Ishikawa (cell line): Measurements from ENCODE around the gene AUTS2.

ENCODE experiments used
- CEBPB ChIP-seq: IDR thresholded peaks from 2 replicates; pipeline ENCODE4 v1.6.1; 2012
- EGR1 ChIP-seq: IDR thresholded peaks from 2 replicates; pipeline ENCODE4 v1.6.1; 2012
- EP300 ChIP-seq: IDR thresholded peaks from 2 replicates; pipeline ENCODE4 v1.6.1; 2012; ENCODE audit warnings: borderline replicate concordance
- MAX ChIP-seq: IDR thresholded peaks from 2 replicates; pipeline ENCODE4 v1.6.1; 2012
- NFIC ChIP-seq: IDR thresholded peaks from 2 replicates; pipeline ENCODE4 v1.6.1; 2012
- RAD21 ChIP-seq: IDR thresholded peaks from 2 replicates; pipeline ENCODE4 v1.6.1; 2012; ENCODE audit warnings: low read depth
- REST ChIP-seq: IDR thresholded peaks from 2 replicates; pipeline ENCODE4 v1.6.1; 2012; ENCODE audit warnings: low read depth, mild to moderate bottlenecking
- TAF1 ChIP-seq: IDR thresholded peaks from 2 replicates; pipeline ENCODE4 v1.6.1; 2012; ENCODE audit warnings: low read depth, mild to moderate bottlenecking
- TCF12 ChIP-seq: IDR thresholded peaks from 2 replicates; pipeline ENCODE4 v1.6.1; 2012; ENCODE audit warnings: low read depth
- TEAD4 ChIP-seq: IDR thresholded peaks from 2 replicates; pipeline ENCODE4 v1.6.1; 2012
- USF1 ChIP-seq: IDR thresholded peaks from 2 replicates; pipeline ENCODE4 v1.6.1; 2012
- YY1 ChIP-seq: IDR thresholded peaks from 2 replicates; pipeline ENCODE4 v1.6.1; 2012; ENCODE audit warnings: low read depth
- ZBTB7A ChIP-seq: IDR thresholded peaks from 2 replicates; pipeline ENCODE4 v1.6.1; 2012; ENCODE audit warnings: low read depth

GRCh38 chr7:69786730-69787395, 188.6 kb downstream of the AUTS2 start:
- TF ChIP-seq TEAD4 (no peak), RAD21 (no peak), REST (no peak), EP300 (no peak), YY1 (no peak), TCF12 (no peak), EGR1 (no peak), MAX (no peak), TAF1 (no peak), ZBTB7A (no peak), NFIC (no peak), USF1 (no peak), CEBPB (no peak)
